GM21526 (cell line): Measurements from ENCODE around the gene SMIM35.
"Not testable (repeated sequence)": the region's sequence is repeated elsewhere in the genome, so short reads cannot be mapped to it uniquely, and the experiment has no call there.

ENCODE experiments used
- ATAC-seq: cut with Tn5 transposase; IDR thresholded peaks from one replicate; pipeline ENCODE4 v1.9.1; 2021; ENCODE audit warnings: moderate library complexity; ENCODE audit not compliant: unreplicated experiment, low FRiP score

The SMIM35 gene

DNA sequence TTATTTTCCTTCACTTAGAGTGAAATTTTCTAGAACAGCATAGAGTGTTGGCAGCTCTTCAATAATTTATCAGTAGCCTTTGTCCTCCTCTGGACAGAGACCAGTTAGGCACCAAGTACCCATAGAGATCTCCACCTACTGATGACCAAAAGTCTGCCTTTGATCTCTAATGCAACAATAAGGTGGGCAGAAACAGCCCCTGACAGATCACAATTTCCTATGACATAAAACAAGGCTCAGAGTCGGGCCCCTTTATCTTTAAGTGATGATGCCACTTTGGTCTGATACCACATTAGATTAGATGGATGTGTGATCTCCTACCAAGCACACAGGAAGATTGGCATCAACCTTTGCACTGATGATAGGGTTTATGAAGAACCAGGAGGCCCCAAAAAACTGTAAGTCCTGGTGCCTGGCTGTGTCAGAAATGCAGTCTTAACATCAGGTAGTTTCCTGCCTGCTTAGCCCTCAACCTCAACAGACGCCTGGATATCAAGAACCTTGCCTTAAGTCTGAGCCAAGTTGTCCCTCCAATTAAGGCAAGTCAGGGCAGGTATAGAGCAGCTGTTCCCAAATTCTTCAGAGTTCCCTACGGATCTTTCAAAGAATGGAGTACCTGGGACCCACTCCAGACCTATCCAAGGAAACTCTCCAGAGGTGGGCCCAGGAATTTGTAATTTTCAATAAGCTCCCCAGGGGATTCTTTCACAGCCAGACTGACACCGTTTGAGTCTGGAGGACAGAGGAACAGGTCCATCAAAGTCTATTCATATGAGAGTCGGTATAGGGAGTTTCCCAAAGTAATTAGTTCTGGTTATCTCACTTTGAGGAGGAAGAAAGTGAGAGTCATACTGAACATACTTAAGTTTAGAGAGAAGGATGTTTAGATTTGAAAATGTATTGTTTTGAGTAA, 40.5 kb downstream of the SMIM35 start:
- no peak for ATAC-seq

DNA sequence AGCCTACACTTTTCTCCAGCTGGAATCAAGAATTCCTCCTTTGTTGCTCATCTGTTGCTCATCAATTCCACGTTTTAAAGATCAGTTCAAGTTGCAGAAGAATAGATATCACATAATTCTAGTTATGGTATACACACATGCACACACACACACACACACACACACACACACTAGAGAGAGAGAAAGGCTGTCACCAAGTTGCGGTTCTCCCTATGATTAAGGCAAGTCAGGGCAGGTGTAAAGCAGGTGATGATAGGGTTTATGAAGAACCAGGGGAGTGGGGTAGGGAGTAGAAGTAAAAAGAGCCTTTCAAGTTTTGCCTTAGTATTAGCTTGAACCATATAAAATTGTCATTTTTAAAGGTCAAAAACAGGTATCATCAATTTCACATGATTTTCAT, 41.6 kb downstream of the SMIM35 start:
- ATAC-seq, result no peak

GRCh38 chr11:118042796-118043195, 44.0 kb downstream of the SMIM35 start:
- no peak for ATAC-seq

- ATAC-seq, result no peak
Observed at GRCh38 chr11:118042141-118042540, 44.6 kb downstream of the SMIM35 start.

DNA sequence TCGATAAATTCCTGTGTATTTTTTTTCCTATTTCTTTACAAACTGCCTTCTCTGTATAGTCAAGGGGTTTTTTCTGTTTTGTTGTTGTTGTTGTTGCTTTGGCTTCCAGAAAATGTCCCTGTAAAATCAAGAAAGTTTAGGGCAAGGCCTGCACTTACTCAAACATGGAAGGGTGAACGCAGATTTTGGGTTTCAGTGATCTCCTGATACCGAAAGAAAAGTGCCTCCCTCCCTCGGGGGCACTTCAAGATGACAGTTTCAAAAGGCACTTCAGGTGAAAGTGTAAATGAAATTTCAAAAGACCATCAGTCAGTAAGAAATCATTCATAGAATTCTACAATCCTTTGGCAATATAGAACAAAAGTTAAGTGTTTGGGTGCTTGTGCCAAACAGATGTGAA, 53.3 kb downstream of the SMIM35 start:
- no peak for ATAC-seq

GRCh38 chr11:118028626-118029025, 58.1 kb downstream of the SMIM35 start:
- ATAC-seq, result no peak

- ATAC-seq, result no peak
Observed at GRCh38 chr11:118027694-118028093, 59.1 kb downstream of the SMIM35 start.

- no peak for ATAC-seq
Observed at GRCh38 chr11:118021146-118021545, 65.6 kb downstream of the SMIM35 start.

GRCh38 chr11:118018401-118018800, 68.4 kb downstream of the SMIM35 start:
- ATAC-seq, result no peak

GRCh38 chr11:118017631-118018315, 69.0 kb downstream of the SMIM35 start:
- ATAC-seq, result no peak

- ATAC-seq, result no peak
Observed at GRCh38 chr11:118017111-118017510, 69.7 kb downstream of the SMIM35 start.

DNA sequence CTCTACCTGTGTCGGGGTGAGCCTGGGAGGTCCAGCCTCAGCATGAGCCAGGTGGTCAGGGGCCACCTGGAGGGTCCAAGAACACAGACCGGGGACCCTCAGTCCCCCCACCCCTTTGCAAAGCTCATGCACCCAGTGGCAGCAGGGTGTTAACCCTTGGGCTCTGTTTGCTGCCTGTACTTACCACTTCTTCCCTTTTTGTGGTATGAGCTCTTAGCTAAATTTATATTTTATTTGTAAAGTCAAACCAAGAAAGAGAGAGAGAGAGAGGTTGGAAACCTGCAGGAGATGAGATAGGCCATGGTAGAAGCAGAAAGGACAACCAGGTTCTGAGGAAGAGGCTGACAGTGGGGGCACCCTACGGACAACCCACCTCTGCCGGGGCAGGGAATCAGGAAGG, 70.7 kb downstream of the SMIM35 start:
- no peak for ATAC-seq

DNA sequence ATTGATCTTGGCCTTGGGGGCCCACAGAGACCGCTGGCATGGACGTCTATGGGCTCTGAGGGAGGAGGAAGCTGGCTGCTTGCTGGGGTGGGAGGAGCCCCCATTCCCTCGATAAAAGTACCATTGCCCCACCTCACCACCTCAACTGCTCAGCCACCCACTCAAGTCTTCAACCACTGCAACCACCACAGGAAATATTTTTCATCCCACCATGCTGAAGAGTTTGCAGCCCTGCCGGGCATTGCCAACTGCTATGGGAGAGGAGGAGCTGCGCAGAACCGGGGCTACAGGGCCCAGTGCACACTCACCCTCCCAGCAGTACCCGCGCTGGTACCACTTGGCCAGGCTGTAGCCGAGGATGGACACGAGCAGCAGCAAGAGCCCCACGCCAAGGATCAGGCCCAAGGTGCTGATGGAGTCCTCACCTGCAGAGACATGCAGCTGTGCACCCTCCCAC, 71.3 kb downstream of the SMIM35 start:
- no peak for ATAC-seq

DNA sequence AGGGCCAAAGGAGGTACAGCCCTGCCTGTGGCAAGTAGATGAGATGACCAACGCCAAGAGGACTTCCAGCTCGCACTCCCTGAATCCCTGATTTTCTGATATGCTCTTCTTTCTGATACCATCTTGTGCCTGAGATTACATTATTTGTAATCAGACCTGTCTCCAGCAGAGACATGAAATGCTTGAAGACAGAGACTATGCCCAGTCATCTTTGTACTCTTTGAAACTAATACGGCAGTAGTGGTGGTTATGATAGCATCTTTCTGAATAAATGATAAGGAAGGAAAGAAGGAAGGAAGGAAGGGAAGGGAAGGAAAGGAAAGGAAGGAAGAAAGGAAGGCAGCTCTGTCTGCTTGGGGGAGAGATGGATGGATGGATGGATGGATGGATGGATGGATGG, 72.7 kb downstream of the SMIM35 start:
- ATAC-seq, result no peak

DNA sequence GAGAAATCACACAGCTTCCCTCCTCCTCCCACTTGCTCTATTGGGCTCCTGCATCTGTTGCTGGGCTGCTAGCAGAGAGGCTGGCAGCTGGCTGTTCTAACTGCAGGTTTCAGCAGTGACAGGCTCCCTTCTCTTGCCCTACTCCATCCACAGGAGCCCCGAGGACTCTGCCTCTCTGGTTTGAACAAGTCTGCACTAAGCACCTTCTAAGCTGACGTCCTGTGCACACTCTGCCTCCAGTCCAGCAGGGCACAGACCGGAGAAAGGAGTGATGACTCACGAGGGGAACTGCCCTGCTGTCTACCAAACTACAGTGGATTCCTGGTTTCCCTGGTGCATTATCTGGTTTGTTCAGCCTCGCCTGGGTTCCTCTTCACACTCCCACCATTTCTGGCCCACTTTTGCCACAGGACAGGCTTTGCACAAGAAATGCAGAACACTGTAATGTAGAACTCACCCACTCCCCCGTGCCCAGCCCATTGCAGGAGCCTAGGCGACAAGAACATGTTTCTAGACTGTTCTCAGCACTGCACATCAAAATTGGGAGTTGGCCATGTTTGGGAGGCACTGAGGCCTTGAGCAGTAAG, 74.6 kb downstream of the SMIM35 start:
- ATAC-seq, result no peak

- peak; percentile 59 for ATAC-seq
Observed at GRCh38 chr11:118010738-118011461, 75.9 kb downstream of the SMIM35 start.

DNA sequence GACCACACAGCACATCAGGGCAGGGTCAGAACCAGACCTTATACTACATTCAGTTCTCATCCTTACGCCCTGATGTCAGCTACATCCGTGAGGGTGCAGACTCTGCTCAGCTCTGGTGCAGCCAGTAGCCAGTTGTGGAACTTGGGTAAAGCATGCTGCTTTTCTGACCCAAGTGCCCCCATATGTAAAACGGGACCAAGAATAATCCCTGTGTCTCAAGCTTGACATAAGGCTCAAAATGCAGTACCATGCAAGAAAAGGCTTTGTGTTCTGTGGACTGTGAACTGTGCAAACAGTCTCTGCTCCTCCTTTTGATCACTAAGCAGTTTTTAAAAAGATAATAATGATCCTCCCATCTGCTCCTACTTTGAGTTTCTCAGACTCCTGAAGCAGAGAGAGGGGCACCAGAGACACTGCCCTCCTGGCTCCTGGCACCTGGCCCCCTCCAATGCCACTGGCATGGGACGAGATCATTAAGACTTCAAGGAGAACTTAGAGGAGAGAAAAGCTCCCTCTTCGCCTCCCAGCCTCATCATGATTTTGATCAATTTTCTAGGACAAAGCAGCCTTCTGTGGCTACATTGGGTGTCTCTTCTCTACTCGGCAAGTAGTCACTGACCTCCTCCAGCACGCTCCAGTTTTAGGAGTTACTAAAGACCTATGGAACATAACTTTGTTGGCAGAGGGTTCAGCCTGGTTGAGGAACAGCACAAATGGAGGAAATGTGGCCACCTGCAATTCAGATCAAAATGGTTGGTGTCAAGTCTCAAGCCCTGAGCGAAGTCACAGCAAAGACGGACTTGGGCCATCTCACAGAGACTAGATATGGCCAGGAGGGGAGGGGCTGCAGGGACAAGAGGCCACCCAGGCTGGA, 76.7 kb downstream of the SMIM35 start:
- no peak for ATAC-seq

DNA sequence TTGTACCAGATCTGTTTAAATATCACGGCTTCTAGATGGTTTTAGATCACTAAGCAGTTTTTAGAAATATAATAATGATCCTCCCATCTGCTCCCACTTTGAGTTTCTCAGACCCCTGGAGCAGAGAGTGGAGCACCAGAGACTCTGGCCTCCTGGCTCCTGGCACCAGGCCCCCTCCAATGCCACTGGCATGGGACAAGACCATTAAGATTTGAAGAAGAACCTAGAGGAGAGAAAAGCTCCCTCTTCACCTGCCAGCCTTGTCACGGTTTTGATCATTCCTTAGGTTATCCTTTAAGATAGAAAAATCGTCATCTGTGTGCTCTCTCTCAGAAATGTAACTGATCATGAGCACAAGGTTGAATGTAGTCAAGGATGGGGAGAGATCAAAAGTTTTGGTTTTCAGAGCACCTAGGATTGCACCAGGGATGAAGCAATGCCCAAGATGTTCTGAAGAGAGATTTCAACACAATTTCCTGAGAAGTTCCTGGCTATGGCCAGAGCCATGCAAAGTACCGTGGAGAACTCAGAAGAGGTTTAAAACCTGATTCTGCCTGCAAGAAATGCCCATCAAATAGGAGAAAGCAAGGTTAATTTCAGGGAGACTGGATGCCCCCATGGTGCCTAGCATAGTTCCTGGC, 78.4 kb downstream of the SMIM35 start:
- no peak for ATAC-seq

DNA sequence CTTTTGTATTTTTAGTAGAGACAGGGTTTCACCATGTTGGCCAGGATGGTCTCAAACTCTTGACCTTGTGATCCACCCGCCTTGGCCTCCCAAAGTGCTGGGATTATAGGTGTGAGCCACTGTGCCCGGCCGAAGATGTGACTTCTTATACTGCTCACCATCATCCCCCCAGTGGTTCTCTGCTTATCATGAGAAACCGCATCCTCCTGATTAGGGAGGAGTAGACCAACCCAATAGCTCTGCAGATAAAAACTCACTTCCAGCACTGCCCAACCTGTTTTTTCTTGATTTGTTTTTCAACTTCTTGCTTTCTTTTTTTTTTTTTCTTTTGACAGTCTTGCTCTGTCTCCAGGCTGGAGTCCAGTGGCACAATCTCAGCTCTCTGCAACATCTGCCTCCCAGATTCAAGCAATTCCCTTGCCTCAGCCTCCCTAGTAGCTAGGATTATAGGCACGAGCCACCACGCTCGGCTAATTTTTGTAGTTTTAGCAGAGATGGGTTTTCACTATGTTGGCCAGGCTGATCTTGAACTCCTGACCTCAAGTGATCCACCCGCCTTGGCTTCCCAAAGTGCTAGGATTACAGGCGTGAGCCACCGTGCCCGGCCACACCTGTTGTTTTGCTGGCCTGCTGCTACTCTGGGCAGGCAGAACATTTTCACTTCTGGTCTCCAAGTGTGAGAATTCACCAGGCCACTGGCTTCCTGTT, 79.0 kb downstream of the SMIM35 start:
- not testable (repeated sequence) for ATAC-seq
